NCI-H1092 treated with DMSO at 0.1 percent for 48 hours (cell line): ENCODE measurements around the gene APOBEC2.
A peak's percentile ranks its signal among the peaks of the same experiment; 100 is the strongest.

ENCODE experiments used
- DNase-seq: peaks from one replicate; lab custom pipeline; 2025; lab: John Stamatoyannopoulos, UW

The APOBEC2 gene

DNA sequence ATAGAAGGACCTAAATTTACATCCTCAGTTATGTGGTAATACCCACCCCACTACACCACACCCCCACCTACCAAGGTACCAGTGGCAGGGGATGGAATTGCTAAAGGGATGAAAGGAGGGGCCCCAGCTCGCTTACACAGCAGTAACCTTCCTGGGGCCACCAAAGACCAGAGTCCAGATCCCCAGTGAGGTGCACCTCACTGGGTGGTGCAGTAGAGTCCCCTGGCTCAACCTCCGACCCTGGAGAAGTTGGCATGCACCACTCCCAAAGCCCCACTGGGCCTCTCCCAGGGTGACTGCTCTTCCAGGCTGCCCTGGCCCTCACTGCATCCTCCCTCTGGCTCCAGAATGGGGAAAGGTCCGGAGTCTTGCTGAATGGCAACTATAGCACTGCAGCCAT lies 14.8 kb upstream of the APOBEC2 start:
- no peak for DNase-seq

DNA sequence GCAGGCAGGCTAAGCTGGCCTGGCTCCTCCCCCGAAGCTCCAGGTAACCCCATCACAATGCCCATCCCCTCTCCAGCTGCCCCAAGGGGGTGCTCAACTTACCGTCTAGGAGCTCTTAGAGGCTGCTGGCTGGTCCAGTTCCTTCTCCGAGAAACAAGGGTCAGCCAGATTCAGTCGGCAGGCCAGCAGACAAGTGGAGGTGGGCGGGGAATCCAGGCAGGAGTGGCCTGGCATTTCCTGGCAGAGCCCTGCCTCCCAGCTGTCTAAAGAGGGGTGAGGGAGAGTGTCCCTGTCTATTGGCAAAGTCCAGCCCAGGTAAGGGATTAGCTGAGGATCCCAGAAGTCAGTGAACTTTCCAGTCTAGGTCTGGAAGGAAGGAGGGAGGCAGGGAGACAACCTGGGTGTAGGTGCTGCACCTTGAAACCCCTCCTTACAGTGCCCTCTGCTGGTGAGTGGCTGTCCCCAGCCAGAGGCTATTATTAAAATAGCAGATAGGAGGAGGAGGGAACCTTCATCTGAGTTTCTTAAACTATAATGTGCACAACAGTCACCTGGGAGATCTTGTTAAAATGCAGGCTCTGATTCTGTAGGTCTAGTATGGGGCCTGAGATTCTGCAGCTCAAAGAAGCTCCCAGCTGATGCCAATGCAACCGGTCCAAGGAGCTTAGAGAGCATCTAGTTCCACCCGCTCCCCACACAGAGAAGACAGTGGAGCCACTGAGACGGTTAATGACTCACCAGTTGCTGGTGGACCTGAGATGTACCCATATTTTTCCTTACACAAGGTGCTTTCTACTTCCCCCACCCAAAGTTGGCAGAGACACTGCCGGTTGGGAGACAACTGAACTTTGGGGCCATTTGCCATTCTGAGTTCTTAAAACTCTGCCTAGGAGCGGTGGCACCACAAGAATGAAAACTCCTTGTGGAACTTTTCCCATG lies 13.7 kb upstream of the APOBEC2 start, which contains the start of gene UNC5CL:
Gene UNC5CL (minus strand): TSS at position 162 of the 939 bp plus-strand sequence. CDS start 4,147 bp downstream, outside the sequence.
- no peak for DNase-seq

DNA sequence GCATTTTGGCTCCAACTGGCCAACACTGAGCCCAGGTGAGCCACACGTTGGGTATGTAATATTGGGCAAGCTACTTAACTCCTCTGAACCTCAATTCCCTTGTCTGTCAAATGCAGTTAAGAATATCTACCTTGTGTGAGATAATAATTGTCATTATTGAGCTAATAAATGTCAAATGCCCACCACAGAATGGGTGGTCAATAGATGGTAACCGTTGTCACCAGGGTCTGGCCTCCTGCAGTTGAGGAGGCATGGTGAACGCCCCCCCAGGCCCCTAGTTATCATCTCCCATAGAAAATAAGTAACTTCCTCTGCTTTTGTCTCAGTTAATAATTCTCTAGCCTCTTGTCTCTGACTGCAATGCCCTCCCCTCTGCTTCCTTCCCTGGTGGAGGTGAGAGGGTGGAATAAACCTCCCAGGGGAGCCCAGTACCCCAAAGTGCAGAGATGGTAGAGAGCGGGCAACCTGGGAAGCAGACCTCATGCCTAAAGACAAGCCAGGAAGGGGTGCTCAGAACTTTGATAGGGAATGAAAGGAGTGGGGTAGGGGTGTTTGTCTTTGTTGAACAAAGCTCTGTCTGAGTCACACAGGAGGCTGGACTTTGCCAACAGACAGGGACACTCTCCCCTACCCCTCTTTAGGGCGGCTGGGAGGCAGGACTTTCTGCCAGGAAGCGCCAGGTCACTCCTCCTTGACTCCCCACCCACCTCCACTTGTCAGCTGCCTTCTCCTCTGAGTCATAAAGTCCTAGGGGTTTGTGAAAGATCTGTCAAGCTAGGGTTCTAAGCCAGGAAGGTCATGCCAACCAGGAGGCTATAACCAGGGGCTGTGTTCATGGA lies 12.7 kb upstream of the APOBEC2 start:
- DNase-seq = no peak

DNA sequence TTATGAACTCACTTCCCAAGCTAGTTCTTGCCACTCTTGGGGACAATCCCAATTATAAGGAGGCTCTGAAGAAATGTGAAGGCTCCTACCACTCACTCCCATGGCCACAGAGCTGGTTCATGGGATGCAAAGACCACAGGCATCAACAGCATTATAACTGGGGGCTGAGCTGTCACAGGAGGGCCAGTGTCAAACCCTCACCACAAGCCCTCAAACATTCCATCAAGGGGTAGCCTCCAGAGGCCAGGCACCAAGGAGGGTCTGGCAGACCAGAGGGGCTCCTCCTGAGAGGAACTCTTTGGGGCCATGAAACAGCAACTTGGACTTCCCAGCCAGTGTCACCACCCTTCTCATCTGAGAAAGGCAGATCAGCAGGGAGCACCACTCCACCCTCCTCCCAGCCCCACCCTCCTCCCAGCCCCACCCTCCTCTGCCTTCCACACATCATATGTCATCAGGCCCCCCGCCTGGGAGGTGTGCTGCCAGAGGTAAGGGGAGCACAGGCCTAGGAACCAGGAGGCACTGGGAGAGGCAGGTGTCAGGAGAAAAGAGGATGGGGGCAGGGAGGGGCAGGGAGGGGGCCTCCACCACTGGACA lies 12.0 kb upstream of the APOBEC2 start:
- no peak for DNase-seq

DNA sequence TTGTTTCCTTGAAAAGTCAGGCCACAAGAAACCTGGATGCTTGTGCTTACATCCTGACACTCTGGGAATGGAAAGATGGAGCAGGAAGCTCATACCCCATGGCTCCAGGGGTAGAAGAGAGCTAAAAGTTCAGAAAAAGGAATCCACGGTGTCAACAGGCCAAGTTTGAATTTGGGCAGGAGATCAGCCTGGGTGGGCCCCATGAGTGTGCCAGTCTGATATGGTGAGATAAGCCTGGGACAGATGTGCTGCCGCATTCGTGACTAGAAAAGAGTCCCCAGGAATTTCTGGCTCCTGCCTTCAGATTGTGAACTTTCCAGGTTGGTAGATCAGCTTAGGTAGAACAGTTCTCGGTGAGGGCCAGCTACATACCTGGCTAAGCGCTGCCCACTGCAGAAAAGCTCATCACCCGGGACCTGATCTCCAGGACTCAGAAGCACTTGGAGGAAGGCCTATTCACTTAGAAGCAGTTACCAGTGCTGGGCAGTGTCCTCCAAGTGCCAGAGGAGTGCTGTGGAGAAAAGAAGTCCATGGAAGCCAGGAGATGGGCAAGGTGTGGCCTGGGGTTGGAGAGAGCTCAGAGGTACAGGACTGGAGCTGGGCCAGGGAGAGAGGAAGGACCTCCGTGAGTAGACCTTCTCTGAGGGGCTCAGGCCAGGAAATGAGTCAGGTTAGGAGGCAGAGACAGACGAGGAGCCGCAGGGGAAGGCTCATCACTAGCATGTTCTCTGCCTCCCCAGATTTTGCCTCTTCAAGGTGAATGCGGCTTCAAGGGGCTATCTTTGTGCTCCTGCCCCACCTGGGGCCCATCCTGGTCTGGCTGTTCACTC lies 10.6 kb upstream of the APOBEC2 start, which contains the start of gene TSPO2:
Gene TSPO2 (plus strand): TSS at position 242 of the 830 bp plus-strand sequence. CDS start 519 bp downstream, at position 761.
- DNase-seq = no peak

DNA sequence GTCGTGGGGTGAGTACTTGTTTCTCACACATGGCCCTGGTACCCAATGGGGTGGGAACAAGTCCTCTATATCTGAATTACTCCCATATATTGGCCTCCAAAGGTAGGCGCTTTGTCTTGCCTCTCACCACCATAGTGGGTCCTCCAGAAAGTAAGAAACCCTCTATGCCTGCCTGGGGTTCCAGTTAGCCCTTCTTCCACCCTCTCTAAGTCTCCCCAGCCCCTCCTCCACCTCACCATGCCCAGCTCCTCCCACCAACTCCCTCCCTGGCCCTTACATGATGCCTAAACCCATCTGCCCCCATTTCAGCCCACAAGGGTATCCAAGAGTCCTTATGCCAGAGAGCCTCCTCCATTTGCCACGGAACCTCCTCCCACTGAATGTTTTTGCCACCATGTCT lies 9.9 kb upstream of the APOBEC2 start:
- DNase-seq = no peak

DNA sequence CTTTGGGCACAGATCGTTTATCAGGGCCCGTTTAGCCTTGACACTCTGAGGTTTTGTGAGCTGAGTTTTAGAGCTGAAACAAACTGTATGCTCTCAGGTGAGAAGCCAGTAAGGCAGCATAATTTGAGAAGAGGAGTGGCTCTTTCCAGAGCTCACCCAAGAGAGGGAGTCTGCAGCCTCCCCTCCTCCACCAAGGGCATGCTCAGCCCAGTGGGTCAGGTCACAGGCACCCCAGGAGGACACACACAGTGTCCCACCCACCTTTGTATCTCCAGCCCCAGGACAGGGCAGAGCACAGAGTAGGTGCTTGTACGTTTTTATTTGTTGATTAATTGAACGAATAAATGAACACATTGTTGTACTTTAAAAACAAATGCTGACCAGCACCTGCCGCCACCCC lies 7.3 kb upstream of the APOBEC2 start:
- DNase-seq = no peak

DNA sequence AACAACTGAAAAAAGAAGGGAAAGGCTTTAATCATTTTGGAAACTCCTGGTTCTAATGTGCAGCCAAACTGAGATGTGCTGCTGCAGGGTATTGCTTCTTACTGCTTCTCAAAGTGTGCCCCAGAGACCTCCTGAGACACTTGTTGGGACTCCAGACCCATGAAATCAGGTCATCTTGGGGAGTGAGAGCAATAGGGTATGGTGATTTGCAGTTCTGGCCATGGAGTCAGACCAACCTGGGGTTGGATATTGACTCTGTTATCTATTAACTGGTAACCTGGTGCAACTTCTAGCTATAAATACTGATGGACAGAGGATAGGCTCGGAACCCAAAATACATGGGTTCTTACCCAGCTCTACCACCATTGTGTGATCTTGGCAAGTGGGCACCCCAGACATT lies 6.9 kb upstream of the APOBEC2 start:
- no peak for DNase-seq

DNA sequence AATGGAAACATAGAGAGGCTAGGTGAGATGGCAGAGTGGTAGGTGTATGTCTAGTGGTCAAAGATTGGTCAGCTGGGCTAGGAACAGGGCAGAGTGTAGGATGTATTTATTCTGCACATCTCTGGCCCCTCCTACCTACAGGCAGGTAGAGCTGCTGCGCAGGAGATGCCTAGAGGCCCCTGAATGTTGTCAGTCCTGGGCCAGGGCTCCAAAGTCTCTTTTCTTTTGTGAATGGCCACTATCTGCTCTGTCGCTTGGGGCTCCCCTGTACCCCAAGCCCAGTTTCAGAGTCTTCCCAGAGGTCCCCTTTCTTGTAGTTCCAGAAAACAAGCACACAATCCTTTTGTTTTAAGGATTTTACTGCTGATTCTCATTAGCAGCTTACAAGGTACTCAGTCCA lies 5.7 kb upstream of the APOBEC2 start:
- DNase-seq = no peak

DNA sequence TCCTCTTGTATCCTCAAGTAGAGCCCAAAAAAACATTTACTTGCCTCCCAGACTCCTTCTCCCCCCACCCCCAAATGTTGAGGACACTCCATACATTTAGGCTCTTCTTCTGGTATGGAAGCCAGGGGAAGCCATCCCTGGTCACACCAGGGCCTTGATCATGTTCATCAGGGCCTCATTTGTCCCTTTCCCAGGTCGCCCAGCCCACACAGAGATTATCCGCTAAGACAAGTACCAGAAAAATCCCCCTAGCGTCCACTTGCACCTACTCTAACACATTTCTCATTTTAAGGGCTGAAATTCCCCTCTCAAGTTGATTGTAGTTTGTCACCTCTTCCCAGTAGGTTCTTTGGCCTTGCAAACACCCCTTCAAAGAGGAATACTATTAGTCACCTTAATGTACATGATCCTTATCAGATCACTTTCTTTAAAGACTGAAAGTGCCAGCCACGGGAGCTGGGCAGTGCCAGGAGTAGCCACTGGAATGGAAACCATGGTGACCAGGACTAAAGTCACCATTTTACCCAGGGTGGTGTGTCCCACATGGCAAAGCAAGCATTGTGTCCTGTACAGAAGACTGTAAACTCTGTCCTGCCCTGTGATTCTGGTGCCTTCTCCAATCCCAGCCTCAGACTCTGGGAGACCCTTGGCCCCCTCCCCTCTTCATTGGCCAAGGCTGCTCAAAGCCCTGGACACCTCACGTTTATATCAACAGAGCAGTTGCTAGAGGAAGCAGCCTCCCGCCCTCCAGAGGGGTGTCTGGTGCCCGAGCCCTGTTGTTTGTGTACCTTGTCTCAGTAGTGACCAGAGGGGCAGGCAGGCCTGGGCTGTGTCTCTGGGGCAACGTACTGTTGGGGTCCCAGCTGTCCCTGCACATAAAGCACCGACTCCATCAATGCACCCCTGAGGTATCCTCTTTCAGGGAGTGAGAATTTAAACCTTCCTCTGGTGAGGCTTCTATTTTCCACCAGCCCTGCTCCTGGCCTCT lies 5.0 kb upstream of the APOBEC2 start:
- DNase-seq = no peak

DNA sequence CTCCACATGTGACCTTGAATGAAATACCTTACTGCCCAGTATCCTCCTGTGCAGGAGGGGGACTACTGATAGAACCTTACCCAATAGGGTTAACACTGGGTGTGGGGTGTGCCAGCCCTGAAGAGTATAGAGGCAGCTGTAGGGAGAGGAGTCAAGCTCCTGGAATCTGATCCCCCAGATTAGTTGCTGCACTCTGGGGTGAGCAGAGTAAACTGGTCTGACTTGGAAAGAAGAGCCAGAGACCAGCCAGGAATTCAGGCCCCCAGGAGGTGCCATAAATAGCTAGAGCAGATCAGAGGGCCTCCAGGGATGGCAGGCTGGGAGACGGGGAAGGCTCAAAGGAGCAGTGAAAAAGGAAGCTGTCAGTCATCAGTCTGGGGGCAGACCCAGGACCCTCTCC lies 3.5 kb upstream of the APOBEC2 start:
- no peak for DNase-seq

DNA sequence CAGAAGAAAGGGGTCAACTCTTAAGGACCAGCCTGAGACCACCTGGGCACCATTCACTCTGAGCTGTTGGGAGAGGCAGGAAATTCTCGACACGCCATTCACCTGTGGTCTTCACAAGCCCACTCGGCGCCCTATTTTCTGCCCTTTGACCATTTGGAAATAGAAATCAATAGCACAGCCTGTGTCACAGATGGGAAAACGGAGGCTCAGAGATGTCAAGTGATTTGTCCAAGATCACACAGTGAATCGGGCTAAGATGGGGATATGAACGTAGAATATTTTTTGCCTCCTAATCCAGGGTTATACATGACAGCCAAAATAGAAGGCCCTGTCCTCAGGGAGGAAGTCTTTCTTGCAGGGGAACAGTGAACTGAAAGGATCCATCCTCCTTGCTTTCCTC lies 3.0 kb upstream of the APOBEC2 start:
- no peak for DNase-seq

DNA sequence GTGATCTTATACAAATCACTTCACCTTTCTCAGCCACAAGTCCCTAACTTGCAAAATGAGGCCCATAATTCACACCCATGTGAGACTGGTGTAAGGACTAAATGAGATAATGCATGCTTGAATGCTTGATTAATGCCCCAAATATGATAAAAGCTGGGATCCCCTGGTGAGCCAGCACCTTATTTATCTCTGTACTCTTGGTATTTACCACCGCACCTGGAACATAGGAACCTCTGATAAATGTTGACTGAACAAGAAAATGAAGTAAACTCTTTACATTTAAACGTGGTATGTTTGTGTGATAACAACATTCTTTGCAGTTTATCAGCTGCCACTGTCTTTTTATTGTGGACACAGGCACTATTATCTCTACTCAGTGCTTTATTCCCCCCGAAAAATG lies 2.5 kb upstream of the APOBEC2 start:
- DNase-seq = no peak

DNA sequence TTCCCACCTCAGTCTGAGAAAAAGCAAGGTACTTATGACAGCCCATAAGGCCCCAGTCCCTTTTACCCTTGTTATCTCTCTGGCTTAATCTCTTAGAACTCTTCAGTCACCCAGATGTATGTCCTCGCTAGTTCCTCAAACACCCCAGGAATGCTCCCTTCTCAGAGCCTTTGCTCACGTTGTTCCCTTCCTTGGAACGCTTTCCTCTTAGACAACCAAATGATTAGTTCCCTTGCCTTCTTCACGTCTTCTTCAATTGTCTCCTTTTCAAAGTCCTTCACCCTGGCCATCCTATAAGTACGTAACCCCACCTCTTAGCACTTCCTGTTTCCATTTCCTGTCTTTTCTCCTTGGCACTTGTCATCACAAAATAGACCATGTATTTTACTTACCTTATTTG lies 1.1 kb upstream of the APOBEC2 start:
- no peak for DNase-seq

DNA sequence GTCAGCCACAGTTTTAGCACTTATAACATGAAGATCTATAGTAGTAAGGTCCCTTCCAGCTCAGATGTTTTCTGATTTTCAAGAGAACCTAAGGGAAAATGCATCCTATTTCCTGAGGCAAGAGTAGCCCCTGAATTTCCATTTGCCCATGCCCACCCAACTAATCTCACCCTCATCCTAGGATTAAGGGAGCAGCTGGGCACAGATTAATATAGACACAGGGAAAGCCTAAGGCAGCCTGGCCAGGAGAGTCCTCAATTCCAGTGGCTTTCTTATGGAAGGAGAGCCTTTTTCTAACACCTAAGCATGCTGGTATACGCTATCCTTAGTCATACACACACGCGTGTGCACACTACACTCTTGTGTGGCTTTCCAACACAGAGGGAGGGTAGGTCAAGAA lies 1.5 kb downstream of the APOBEC2 start:
- no peak for DNase-seq

DNA sequence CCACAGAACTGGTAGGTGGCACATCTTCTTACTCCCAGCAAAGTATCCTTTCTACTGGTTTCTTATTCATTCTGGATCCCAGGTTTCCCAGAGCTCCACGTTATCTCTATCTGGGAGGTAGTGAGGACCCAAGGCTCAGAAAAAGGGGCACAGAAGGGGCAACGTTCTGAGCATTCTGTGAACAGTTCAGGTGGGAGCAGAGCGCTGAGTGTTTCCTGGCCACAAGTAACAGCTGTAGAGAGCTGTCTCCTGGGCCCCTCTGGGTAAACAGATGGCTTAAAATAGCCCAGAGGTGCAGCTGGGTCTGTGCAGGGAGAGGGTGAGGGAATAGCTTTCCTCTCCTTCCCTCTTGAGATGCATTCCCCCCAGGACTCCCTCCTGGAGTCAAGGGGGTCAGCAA lies 2.1 kb downstream of the APOBEC2 start:
- DNase-seq = peak; percentile 28

DNA sequence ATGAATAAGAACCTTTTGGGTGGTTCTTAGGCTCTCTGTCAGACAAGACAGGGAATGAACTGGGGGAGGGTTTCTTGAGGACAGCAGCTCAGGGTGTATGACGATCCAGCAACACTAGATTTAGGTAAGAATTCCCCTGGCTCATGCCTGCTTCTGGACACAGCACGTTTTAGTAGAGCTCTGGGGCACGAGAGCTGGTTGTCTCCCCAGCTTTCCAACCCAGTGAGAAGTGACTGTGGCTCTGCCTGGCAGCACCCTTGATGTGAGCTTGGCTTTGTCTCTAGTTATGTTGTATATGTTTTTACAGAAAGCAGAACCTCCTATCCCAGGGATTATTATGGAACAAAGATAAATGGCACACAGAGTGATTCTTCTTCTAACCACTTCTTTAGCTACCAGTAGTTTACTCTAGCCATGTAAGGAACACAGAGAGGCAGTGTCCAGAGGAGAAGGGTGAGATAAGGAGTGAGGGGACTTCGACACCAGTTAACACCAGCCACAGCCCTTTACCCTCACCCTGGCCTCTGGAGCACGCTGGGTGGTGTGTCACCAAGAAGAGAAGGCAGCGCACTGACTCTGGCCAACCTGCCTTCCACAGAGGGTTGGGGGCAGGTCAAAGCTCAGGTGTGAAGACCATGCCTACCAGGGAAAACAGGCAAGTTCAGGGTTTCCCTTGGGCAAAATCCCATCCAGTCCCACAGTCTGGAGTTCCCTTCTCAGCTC lies 3.9 kb downstream of the APOBEC2 start:
- DNase-seq = no peak

DNA sequence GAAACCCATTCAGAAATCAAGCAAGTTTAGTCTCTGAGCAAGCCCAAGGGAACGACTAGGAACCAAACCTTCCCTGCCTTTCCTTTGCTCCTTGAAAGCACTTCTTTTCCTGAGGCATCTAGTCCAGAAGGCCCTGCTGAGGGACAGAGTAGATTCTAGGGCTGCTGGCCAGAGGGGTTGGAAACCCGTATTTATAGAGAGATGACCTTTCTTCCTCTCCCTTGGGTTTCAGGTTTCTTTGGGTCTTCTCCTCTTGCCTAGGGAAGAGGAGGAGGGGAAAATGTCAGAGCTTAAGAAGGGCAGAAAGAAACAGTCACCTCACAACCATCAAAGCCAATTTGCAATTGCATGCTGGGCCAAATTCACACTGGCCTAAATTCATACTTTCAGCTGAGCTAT lies 5.8 kb downstream of the APOBEC2 start:
- DNase-seq = no peak

DNA sequence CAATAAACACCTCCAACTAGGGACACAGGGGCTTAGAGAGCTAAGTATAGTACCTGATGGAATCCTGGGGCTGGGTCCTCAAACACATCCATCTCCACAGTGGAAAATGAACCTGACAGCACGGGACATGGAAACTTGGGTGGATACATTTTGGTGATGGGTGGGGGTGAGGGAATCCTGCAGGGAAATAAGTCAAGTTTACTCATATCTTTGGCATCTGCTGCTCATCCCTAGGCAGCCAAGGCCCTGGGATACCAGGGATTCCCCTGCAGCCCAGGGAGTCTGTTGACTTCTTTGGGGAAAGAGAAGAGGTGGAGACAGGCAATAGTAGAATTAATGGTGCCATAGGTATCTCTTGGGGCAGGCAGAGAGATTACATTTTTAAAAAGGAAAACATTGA lies 6.6 kb downstream of the APOBEC2 start:
- no peak for DNase-seq
